Hematopoietic multipotent progenitor cell treated with erythropoietin and hydrocortisone succinate and interleukin-3 and kit ligand, for 17 days (in vitro differentiated cells): Measurements from ENCODE around the gene MRPL42.
A peak's percentile ranks its signal among the peaks of the same experiment; 100 is the strongest.

ENCODE experiments used
- DNase-seq: peaks from one replicate; pipeline ENCODE4 v3.0.0-alpha.2; 2015; ENCODE audit warnings: low spot score

MRPL42 gene

DNA sequence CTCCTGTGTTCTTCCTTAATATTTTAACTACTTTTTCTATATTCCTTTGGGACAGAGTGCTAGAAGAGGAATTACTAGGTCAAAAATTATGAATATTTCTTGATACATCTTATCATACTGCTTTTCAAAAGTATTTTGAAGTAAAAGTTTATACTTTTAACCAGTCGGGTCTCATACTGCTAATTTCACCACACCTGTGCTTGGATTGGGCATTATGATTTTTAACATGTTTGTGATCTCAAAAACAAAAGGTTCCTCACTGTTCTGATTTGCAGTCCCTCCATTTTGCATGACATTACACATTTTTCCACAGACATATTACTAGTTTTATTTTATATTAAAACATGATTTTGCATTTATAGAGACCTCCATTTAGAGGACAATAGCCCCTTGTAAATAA lies 32.9 kb downstream of the MRPL42 start:
- no peak for DNase-seq

- no peak for DNase-seq
Measured at GRCh38 chr12:93500667-93501066, 33.4 kb downstream of the MRPL42 start.

GRCh38 chr12:93502802-93503623 lies 35.7 kb downstream of the MRPL42 start:
- DNase-seq: peak; percentile 69

DNA sequence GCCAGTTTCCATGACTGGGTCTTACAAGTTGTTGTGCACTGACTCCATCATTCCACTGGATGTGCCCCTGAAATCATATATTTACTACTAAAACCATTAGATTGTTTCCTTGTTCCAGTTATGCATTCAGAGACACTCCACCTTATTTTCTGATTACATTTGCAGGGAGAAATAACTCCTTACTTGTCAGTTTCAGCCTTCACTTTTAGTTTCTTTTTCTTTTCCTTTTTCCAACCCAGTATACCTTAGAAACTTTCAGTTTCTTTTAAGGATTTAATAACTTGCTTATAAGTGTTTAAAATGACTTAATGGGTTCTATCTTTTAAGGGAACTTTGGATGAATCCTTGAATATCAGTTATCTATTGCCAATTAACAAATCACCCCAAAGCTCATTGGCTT lies 39.9 kb downstream of the MRPL42 start:
- no peak for DNase-seq

GRCh38 chr12:93509506-93509905 lies 42.2 kb downstream of the MRPL42 start:
- no peak for DNase-seq

DNA sequence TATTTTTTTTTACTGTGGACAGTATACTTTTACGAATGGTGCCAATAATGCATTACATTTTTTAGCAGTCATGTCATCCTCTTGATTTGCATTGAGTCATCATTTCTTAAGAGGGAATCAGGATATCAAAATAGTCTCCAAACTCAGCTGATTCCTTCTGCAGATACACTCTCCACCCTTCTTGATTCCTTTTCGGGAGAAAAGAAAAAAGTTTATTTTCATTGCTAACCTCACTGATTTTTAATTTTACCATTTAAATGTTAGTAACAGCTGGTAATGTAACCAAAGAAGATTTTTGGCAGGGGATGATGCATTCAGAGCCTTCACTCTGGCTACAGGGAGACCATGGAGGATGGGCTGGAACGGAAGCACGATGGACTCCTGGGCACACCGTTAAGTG lies 47.5 kb downstream of the MRPL42 start:
- no peak for DNase-seq

- DNase-seq: no peak
Measured at GRCh38 chr12:93518725-93519124, 51.4 kb downstream of the MRPL42 start.

- no peak for DNase-seq
Measured at GRCh38 chr12:93519859-93520258, 52.5 kb downstream of the MRPL42 start.

DNA sequence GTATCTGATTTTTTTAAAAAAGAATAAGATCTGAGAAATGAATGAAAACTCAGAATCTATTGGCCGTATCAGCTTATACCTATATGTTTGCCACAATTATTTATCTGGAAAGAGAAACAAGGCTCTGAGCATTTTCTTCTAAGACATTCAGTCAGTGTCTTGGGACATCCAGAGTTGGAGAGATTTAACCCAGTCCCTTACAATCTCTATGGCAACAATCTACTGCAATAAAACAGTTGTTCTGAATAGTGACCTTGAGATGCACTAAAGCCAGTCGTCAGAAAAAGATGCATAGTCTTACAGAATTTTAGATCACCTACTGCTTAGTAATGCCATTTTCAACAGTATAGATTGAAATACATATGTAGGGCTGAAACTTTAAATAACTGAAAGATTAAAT lies 53.1 kb downstream of the MRPL42 start:
- DNase-seq: no peak

DNA sequence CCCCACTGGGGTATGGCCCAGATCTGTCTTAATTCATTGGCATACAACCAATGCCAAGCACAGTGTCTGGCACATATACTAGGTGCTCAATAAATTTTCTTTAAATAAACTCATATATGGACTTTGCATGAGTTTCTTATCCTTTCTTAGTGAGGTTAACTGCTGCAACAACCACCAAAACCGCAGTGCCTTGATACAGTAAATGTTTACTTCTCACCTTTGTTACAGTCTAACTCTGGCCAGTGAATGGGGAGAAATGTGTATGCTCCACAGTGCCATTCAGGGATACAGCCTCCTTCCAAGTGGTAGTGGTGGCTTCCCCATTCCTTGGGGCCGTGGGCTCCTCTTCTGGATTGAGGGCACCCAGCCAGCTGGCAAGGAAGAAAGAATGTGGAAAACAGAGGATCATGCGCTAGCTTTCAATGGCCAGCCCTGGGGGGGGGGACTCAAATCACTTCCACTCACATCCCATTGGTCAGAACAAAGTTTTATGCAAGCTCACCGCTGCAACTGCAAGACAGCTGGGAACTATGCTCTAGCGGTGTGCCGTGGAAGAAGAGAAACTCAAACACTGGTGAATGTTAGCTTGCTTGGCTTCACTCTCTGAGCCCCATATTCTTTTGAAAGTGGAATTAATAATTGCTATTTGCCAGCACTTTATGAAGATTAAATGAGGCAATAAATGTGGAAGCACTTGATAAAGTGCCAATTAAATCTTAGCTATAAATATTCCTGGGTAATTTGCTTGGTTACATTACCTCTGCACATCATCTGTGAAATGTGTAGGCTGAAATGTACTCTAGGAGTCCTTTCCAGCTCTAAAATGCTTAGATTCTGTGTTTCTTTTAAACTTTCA lies 54.1 kb downstream of the MRPL42 start:
- no peak for DNase-seq

DNA sequence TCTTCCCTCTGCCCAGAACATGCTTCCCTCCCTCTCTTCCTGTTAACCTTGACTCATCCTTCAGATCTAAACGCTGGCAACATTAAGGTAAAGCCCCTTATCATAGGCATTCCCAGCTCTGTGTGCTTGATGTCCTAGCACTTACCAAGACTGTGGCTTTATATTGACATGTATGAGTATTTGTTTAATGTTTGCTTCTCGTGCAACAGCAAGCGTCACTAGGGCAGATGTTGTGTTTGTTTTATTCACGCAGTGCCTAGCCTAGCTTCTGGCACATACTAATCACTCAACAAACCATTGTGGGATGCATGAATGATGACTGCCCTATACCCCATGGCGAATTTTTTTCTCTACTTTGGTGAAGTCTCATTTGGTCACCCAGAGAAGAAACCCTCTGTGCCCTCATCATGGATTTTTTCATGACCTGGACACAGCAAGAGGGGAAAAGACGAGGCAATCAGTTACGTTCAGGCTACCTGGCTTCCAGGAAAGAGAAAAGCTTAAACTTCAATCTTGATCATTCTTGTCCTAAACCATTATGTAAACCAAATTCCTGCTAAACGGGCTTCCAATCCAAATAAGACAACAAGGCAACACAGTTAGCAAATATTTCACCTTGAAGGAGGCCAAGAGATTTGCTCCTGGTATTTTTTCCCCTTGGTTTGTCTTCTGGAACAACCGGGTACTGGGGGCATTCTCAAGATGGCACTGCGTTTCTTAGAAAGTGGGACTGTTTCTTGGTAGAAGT lies 57.2 kb downstream of the MRPL42 start:
- no peak for DNase-seq

- DNase-seq: no peak
Measured at GRCh38 chr12:93526786-93527428, 59.6 kb downstream of the MRPL42 start.

DNA sequence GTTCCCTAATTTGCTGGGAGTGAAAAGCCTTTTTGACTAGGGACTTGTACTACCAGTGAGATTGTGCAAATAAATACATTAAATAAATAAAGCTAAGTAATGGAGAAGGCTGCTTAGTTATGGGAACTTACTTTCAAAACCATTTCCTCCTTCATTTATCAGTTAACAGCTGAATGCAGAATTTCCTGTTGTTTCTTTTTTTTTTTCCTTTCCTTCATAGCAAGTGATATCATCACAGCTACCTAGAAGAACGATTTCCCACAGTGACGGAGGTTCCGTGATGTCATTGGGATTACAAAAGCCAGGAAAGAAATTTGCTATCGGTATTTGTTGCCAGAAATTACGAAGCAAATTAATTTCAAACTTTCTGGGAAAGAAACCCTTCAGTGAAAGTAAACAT lies 63.0 kb downstream of the MRPL42 start:
- DNase-seq: no peak

GRCh38 chr12:93533310-93533709 lies 66.0 kb downstream of the MRPL42 start:
- no peak for DNase-seq

DNA sequence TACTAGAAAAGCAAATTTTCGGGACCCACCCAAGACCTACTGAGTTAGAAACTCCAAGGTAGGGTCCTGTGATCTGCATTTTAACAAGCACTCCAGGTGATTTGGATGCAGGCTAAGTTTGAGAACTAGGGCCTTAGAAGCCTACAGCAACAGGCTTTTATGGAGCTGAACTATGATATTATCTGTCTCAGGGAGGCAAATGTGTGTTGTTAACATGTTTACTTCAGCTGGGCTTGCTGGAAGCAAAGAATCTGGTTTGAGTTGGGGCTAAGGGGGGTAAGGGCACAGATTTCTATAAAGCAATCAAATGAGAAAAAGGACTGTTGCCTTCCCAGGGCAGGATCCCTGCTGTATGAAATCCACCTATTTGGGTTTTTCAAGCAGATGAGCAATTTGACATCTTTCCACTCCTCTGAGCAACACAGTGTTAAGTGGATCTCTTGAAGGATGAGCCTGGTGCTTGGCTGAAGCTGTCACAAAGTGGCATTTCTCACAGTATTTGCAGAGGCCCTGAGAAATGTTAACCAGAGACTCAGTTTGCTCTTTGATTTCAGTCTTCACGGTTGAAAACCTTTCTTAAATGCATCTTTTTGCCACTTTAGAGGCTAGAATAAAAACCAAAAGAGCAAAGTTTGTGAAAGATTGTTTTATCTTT lies 68.9 kb downstream of the MRPL42 start:
- no peak for DNase-seq

- no peak for DNase-seq
Measured at GRCh38 chr12:93536766-93537488, 69.6 kb downstream of the MRPL42 start.

DNA sequence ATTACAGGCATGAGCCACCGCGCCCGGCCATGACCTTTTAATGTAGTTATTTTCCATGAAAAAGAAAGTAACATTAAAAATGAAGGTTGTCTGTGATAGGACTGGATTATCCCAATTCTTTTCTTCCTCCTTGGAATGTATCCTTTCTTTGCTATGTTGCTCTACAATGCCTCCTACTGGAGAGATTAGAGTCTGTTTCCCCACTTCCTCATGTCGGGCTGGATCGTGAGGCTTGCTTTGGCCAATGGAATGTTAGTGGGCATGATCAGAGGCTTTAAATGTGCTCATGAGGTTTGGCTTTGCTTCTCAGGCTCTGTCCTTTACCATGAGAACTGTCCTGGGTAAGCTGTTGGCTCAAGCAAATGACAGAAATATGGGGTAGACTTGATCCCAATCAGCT lies 70.5 kb downstream of the MRPL42 start:
- no peak for DNase-seq

DNA sequence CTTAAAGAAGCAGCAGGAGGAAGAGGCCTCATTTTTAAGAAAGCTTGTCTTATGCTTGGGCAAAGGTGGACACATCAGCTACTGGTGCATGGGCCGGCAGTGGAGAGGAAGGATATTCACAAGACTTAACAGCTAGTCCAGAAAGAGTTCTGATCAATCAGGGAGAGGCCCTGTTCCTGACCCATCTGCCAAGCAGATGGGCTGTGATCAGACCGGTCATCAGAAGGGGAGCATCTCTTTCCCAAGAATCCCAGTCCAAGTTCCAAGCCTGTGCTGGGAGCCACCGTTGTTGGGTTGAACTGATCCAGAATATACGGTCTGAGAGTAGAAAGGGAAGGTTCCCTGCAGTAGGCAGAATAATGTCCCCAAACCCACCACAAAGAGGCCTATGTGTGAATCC lies 72.5 kb downstream of the MRPL42 start:
- no peak for DNase-seq

- no peak for DNase-seq
Measured at GRCh38 chr12:93540466-93540865, 73.2 kb downstream of the MRPL42 start.

GRCh38 chr12:93541578-93542225 lies 74.4 kb downstream of the MRPL42 start:
- no peak for DNase-seq
